Measurements from ENCODE around the gene UGT2B10.
"Not testable (repeated sequence)": the region's sequence is repeated elsewhere in the genome, so short reads cannot be mapped to it uniquely, and the experiment has no call there.

UGT2B10 gene

GRCh38 chr4:68815617-68816409 lies at the start of gene UGT2B10:
TSS of gene UGT2B10 (plus strand) at chr4:68815994. CDS start at chr4:68816020, 26 bp downstream.
- not testable (repeated sequence) for H3K36me3 Mint-ChIP-seq; DNase-seq (ENCODE audit: low spot score in 2 of 2); H3K4me1 Mint-ChIP-seq; H3K4me3 Mint-ChIP-seq; ATAC-seq; H3K27ac Mint-ChIP-seq; H3K9me3 Mint-ChIP-seq

GRCh38 chr4:68771836-68772235 lies 44.0 kb upstream of the UGT2B10 start:
- DNase-seq (ENCODE audit: low spot score in 2 of 2); H3K4me1 Mint-ChIP-seq; H3K9me3 Mint-ChIP-seq; H3K27ac Mint-ChIP-seq; ATAC-seq; H3K4me3 Mint-ChIP-seq; H3K36me3 Mint-ChIP-seq: not testable (repeated sequence)

GRCh38 chr4:68773699-68774098 lies 42.1 kb upstream of the UGT2B10 start:
- ATAC-seq (no peak), DNase-seq (ENCODE audit: low spot score in 2 of 2) (no peak)
- Mint-ChIP-seq H3K4me3 (no peak overlapping the region), H3K4me1 (no peaks in the 10 kb centered on the region), H3K36me3 (no peaks in the 10 kb centered on the region), H3K27ac (no peak overlapping the region), H3K9me3 (peaks cover 4% of the 10 kb centered on the region)

- Mint-ChIP-seq H3K36me3 (no peaks in the 10 kb centered on the region), H3K9me3 (peaks cover 18% of the 10 kb centered on the region), H3K27ac (no peak overlapping the region), H3K4me3 (no peak overlapping the region), H3K4me1 (no peaks in the 10 kb centered on the region)
- DNase-seq (ENCODE audit: low spot score in 2 of 2) (no peak), ATAC-seq (no peak)
Measured at GRCh38 chr4:68780232-68780631, 35.6 kb upstream of the UGT2B10 start.

GRCh38 chr4:68797048-68797447 lies 18.7 kb upstream of the UGT2B10 start:
- no peak for DNase-seq (ENCODE audit: low spot score in 2 of 2)
- Mint-ChIP-seq H3K27ac (no peak overlapping the region), H3K9me3 (no peaks in the 10 kb centered on the region), H3K36me3 (no peaks in the 10 kb centered on the region), H3K4me1 (no peaks in the 10 kb centered on the region), H3K4me3 (no peak overlapping the region)
- no peak for ATAC-seq

- no peak overlapping the region for H3K4me3 Mint-ChIP-seq
- ATAC-seq (no peak), DNase-seq (ENCODE audit: low spot score in 2 of 2) (no peak)
- no peaks in the 10 kb centered on the region for H3K36me3 Mint-ChIP-seq
- no peak overlapping the region for H3K27ac Mint-ChIP-seq
- no peaks in the 10 kb centered on the region for H3K4me1 Mint-ChIP-seq
- no peaks in the 10 kb centered on the region for H3K9me3 Mint-ChIP-seq
Measured at GRCh38 chr4:68797618-68798017, 18.2 kb upstream of the UGT2B10 start.

- no peaks in the 10 kb centered on the region for H3K36me3 Mint-ChIP-seq
- H3K27ac Mint-ChIP-seq = no peak overlapping the region
- no peak overlapping the region for H3K4me3 Mint-ChIP-seq
- H3K9me3 Mint-ChIP-seq = peaks cover 5% of the 10 kb centered on the region
- ATAC-seq (no peak), DNase-seq (ENCODE audit: low spot score in 2 of 2) (no peak)
- H3K4me1 Mint-ChIP-seq = no peaks in the 10 kb centered on the region
Measured at GRCh38 chr4:68803013-68803412, 12.8 kb upstream of the UGT2B10 start.

- no peak for DNase-seq (ENCODE audit: low spot score in 2 of 2)
- Mint-ChIP-seq H3K4me3 (no peak overlapping the region), H3K4me1 (no peaks in the 10 kb centered on the region), H3K9me3 (peaks cover 5% of the 10 kb centered on the region), H3K27ac (no peak overlapping the region), H3K36me3 (no peaks in the 10 kb centered on the region)
- no peak for ATAC-seq
Measured at GRCh38 chr4:68808060-68808459, 7.7 kb upstream of the UGT2B10 start.

GRCh38 chr4:68810919-68811318 lies 4.9 kb upstream of the UGT2B10 start:
- peaks cover 5% of the 10 kb centered on the region for H3K9me3 Mint-ChIP-seq
- H3K36me3 Mint-ChIP-seq = no peaks in the 10 kb centered on the region
- ATAC-seq (no peak), DNase-seq (ENCODE audit: low spot score in 2 of 2) (no peak)
- H3K27ac Mint-ChIP-seq = no peak overlapping the region
- no peak overlapping the region for H3K4me3 Mint-ChIP-seq
- H3K4me1 Mint-ChIP-seq = no peaks in the 10 kb centered on the region

- H3K36me3 Mint-ChIP-seq = not testable (repeated sequence)
Measured at GRCh38 chr4:68816410-68817265, 844 bp downstream of the UGT2B10 start.

GRCh38 chr4:68817386-68817785 lies 1.6 kb downstream of the UGT2B10 start:
- no peak for DNase-seq (ENCODE audit: low spot score in 2 of 2)
- H3K36me3 Mint-ChIP-seq = no peaks in the 10 kb centered on the region
- no peaks in the 10 kb centered on the region for H3K9me3 Mint-ChIP-seq
- H3K27ac Mint-ChIP-seq = no peak overlapping the region
- no peak for ATAC-seq
- H3K4me3 Mint-ChIP-seq = no peak overlapping the region
- H3K4me1 Mint-ChIP-seq = no peaks in the 10 kb centered on the region

More at GRCh38 chr4:68816410-68817265, 844 bp downstream of the UGT2B10 start:
- not testable (repeated sequence) for H3K9me3 Mint-ChIP-seq; H3K4me1 Mint-ChIP-seq; H3K27ac Mint-ChIP-seq; DNase-seq (ENCODE audit: low spot score in 2 of 2); ATAC-seq; H3K4me3 Mint-ChIP-seq

- not testable (repeated sequence) for H3K4me1 Mint-ChIP-seq; H3K27ac Mint-ChIP-seq; ATAC-seq; DNase-seq (ENCODE audit: low spot score in 2 of 2); H3K36me3 Mint-ChIP-seq; H3K9me3 Mint-ChIP-seq; H3K4me3 Mint-ChIP-seq
Measured at GRCh38 chr4:68818030-68818462, 2.3 kb downstream of the UGT2B10 start.

- H3K4me3 Mint-ChIP-seq = no peak overlapping the region
- H3K4me1 Mint-ChIP-seq = no peaks in the 10 kb centered on the region
- no peaks in the 10 kb centered on the region for H3K36me3 Mint-ChIP-seq
- ATAC-seq (no peak), DNase-seq (ENCODE audit: low spot score in 2 of 2) (no peak)
- H3K9me3 Mint-ChIP-seq = no peaks in the 10 kb centered on the region
- no peak overlapping the region for H3K27ac Mint-ChIP-seq
Measured at GRCh38 chr4:68831642-68832041, 15.8 kb downstream of the UGT2B10 start.

GRCh38 chr4:68850293-68850692 lies 34.5 kb downstream of the UGT2B10 start:
- H3K4me3 Mint-ChIP-seq = no peak overlapping the region
- peaks cover 12% of the 10 kb centered on the region for H3K9me3 Mint-ChIP-seq
- H3K27ac Mint-ChIP-seq = no peak overlapping the region
- no peak for ATAC-seq
- no peaks in the 10 kb centered on the region for H3K36me3 Mint-ChIP-seq
- H3K4me1 Mint-ChIP-seq = no peaks in the 10 kb centered on the region
- no peak for DNase-seq (ENCODE audit: low spot score in 2 of 2)

GRCh38 chr4:68855771-68856170 lies 40.0 kb downstream of the UGT2B10 start:
- H3K27ac Mint-ChIP-seq = no peak overlapping the region
- H3K4me3 Mint-ChIP-seq = no peak overlapping the region
- H3K9me3 Mint-ChIP-seq = peaks cover 6% of the 10 kb centered on the region
- DNase-seq (ENCODE audit: low spot score in 2 of 2) = no peak
- H3K36me3 Mint-ChIP-seq = no peaks in the 10 kb centered on the region
- no peaks in the 10 kb centered on the region for H3K4me1 Mint-ChIP-seq
- ATAC-seq = no peak

GRCh38 chr4:68858039-68858438 lies 42.2 kb downstream of the UGT2B10 start:
- peaks cover 9% of the 10 kb centered on the region for H3K9me3 Mint-ChIP-seq
- no peaks in the 10 kb centered on the region for H3K36me3 Mint-ChIP-seq
- ATAC-seq (no peak), DNase-seq (ENCODE audit: low spot score in 2 of 2) (no peak)
- no peaks in the 10 kb centered on the region for H3K4me1 Mint-ChIP-seq
- no peak overlapping the region for H3K4me3 Mint-ChIP-seq
- H3K27ac Mint-ChIP-seq = no peak overlapping the region

All from stimulated activated effector memory CD8-positive, alpha-beta T cell treated with anti-CD3 and anti-CD28 coated beads, Interleukin-12 subunit alpha, Interleukin-12 subunit beta, amount 100 ng/mL, for 72 hours (primary cell).